Fibroblast of peridontal ligament (primary cell): ENCODE results near the gene SEC61A1.

Experiments
- DNase-seq: peaks from one replicate; pipeline ENCODE4 v3.0.0-alpha.2; 2010; ENCODE audit errors: extremely low read depth

Gene SEC61A1

DNA sequence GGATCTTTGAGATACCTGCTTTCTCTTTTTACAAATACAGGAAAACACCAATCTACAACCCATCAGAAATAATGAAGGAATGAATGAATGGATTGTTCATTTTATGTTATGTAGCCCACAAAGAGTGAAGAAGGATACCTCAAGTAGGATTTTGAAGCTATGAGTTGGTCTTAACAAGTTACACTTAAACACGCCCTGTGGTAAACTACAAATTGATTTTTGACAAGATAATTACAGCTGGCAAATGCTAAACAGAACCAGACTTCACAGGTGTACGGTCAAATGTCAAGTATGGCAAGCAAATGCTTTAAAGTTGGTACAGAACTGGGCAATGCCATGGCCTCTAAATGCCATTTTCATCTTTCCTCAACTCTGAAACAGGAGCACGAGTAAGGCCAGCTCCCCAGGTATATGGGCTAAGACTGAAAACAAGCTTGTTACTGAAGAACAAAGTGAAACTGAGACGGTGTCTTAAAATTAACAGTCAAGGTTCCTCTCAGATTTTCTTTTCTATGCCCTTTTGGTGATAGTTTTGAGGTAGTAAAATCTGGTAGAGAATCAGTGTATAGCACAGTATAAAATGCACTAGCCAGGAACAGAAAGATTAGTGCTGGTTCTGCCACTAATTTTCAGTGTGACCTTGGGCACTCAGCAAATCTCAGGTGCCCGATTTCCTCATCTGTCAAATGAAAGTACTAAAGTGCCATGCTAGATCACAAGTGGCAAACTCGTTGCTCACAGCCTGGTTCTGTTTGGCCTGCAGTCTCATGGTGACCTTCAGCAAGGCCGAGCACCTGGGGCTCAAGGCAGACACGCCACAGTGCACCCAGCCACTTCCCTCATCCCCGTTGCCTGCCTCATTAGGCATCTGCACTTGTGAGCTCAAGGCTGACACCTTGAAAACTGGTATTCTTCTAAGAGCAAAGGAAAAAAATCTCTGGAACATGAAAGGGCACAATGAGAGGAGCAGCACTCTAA, 61.9 kb downstream of the SEC61A1 start:
- DNase-seq, result no peak
